HG02763 (cell line): Measurements from ENCODE around the gene DDX39B.
"Not testable (repeated sequence)": the region's sequence is repeated elsewhere in the genome, so short reads cannot be mapped to it uniquely, and the experiment has no call there.

ENCODE experiments used
- ATAC-seq: cut with Tn5 transposase; IDR thresholded peaks from one replicate; pipeline ENCODE4 v1.9.1; 2021; ENCODE audit warnings: mild to moderate bottlenecking, moderate library complexity; ENCODE audit not compliant: unreplicated experiment

DDX39B gene

GRCh38 chr6:31541658-31542521, at the start of gene DDX39B:
TSS of gene DDX39B (minus strand) at chr6:31542003. CDS start at chr6:31540532, 1,471 bp downstream.
- ATAC-seq: peak; percentile 67

GRCh38 chr6:31590691-31591090, 48.9 kb upstream of the DDX39B start:
- ATAC-seq: not testable (repeated sequence)

GRCh38 chr6:31588871-31589650, 47.3 kb upstream of the DDX39B start:
- ATAC-seq: no peak

GRCh38 chr6:31587791-31588777, 46.3 kb upstream of the DDX39B start:
- ATAC-seq: no peak

GRCh38 chr6:31586599-31587281, 44.9 kb upstream of the DDX39B start:
- ATAC-seq: no peak

GRCh38 chr6:31586008-31586407, 44.2 kb upstream of the DDX39B start, which contains the start of gene LST1:
TSS of gene LST1 (plus strand) at chr6:31586277. CDS start at chr6:31587300, 1,023 bp downstream.
- no peak for ATAC-seq

GRCh38 chr6:31585491-31585890, 43.7 kb upstream of the DDX39B start:
- no peak for ATAC-seq

GRCh38 chr6:31582230-31582643, 40.4 kb upstream of the DDX39B start, which contains the start of gene LTB:
TSS of gene LTB (minus strand) at chr6:31582424. CDS start at chr6:31582417, 7 bp downstream.
- ATAC-seq: no peak

- ATAC-seq: no peak
These were observed 39.8 kb upstream of the DDX39B start for GRCh38 chr6:31581434-31582229.

- peak; percentile 58 for ATAC-seq
These were observed 39.1 kb upstream of the DDX39B start for GRCh38 chr6:31580807-31581433.

- no peak for ATAC-seq
These were observed 38.6 kb upstream of the DDX39B start for GRCh38 chr6:31580438-31580740.

GRCh38 chr6:31579546-31580437, 38.0 kb upstream of the DDX39B start:
- no peak for ATAC-seq

- no peak for ATAC-seq
These were observed 37.3 kb upstream of the DDX39B start for GRCh38 chr6:31579119-31579505.

- ATAC-seq: no peak
These were observed 36.6 kb upstream of the DDX39B start for GRCh38 chr6:31578184-31579118.

- ATAC-seq: no peak
These were observed 35.8 kb upstream of the DDX39B start for GRCh38 chr6:31577579-31577966.

GRCh38 chr6:31576897-31577578, 35.2 kb upstream of the DDX39B start:
- no peak for ATAC-seq
